Body of pancreas (tissue), 4 donors: ENCODE measurements around the gene ZSWIM6. TPM values are rescaled to one million over a fixed set of nuclear protein-coding genes. Genes with fewer than 3 reads are reported as not detected.

Experiments used
- ATAC-seq: fragments of 150-250 bp; one replicate; pipeline ENCODE4 v1.9.1; 2016
- DNase-seq, 4 donors: peaks; one replicate each; pipeline ENCODE4 v3.0.0-alpha.2; 2019
- H3K27ac ChIP-seq, 4 donors: fragments of 200-600 bp; sonication (generic); 1 replicate in 3 of 4; 2 replicates in 1 of 4; pipeline versions ENCODE4 v1.5.1 to v1.6.1; 2016 to 2019; ENCODE audit warnings: mild to moderate bottlenecking in 1 of 4, mixed read lengths in 1 of 4, moderate library complexity in 1 of 4
- H3K27me3 ChIP-seq, 2 donors: fragments of 200-600 bp; sonication (generic); one replicate each; pipeline ENCODE4 v1.6.0; 2016; ENCODE audit warnings: mild to moderate bottlenecking in 1 of 2
- H3K36me3 ChIP-seq, 2 donors: fragments of 200-600 bp; sonication (generic); replicated peaks in 1 of 2; 2 replicates each; pipeline ENCODE4 v1.5.1; 2016; ENCODE audit warnings: low read depth in 2 of 2; ENCODE audit not compliant: insufficient read depth in 1 of 2
- H3K4me1 ChIP-seq: fragments of 200-600 bp; sonication (generic); one replicate; pipeline ENCODE4 v1.6.0; 2016
- H3K4me3 ChIP-seq, 2 donors: fragments of 200-600 bp; sonication (generic); 1 replicate in 1 of 2; 2 replicates in 1 of 2; pipeline ENCODE4 v1.5.1; 2016 to 2019
- H3K9me3 ChIP-seq, 3 donors: fragments of 200-600 bp; sonication (generic); 1 replicate in 2 of 3; 2 replicates in 1 of 3; pipeline ENCODE4 v1.5.1; 2016
- CTCF ChIP-seq, 7 experiments: fragments of 450-650 bp in 4 of 7; fragments of 200-600 bp in 3 of 7; sonication (generic) in 3 of 7; IDR thresholded peaks; one replicate each; pipeline ENCODE4 v1.5.1; 2016 to 2019; ENCODE audit warnings: antibody characterized with exemption in 7 of 7
- POLR2A ChIP-seq, 3 donors: fragments of 450-650 bp; IDR thresholded peaks; one replicate each; pipeline ENCODE4 v1.6.1; 2016; ENCODE audit warnings: antibody characterized with exemption in 3 of 3, mild to moderate bottlenecking in 2 of 3
- WGBS, 2 donors: methylation state at CpG; one replicate each; pipeline ENCODE4 v1.1.5; 2017; 5-methylcytosine and 5-hydroxymethylcytosine counted together
- intact Hi-C: fragments of 100-400 bp; cut with DNase I; formaldehyde crosslinking; loops from one replicate; pipeline ENCODE4 v1.15.1; 2023
- total RNA-seq, 2 donors: library from RNA; depleted of rRNA; stranded (reverse); fragments of >200 nt; gene quantifications; one replicate each; pipeline ENCODE4 v1.1.0, GENCODE V29; 2016

The ZSWIM6 gene
- total RNA-seq, 2 donors from 2014 or later, result 5.9 to 8.8 TPM

- H3K36me3 ChIP-seq, result no peaks in the 10 kb centered on the region
- H3K4me1 ChIP-seq, result peaks cover 16% of the 10 kb centered on the region
- H3K9me3 ChIP-seq, result no peaks in the 10 kb centered on the region
- H3K27me3 ChIP-seq, result no peaks in the 10 kb centered on the region
- no peak for ATAC-seq
- no peak overlapping the region for H3K27ac ChIP-seq
- H3K4me3 ChIP-seq, result no peak overlapping the region
- DNase-seq, result no peak
- TF ChIP-seq CTCF (IDR thresholded peaks at IDR 0.05) (no peak), POLR2A (IDR thresholded peaks at IDR 0.05) (no peak)
- intact Hi-C loops, result no loop called here
- 96 to 97% methylated on average over 3 of the region's 3 CpGs for WGBS, 2 donors
These were observed 53.6 kb downstream of the ZSWIM6 start for GRCh38 chr5:61385627-61386026.

- WGBS, 2 donors, result 12 to 17% methylated on average over 2 of the region's 2 CpGs
- H3K27me3 ChIP-seq, result no peaks in the 10 kb centered on the region
- ATAC-seq (no peak), DNase-seq (peak in 2 of 4 donors; percentile 8 to 35)
- no peak overlapping the region for H3K4me3 ChIP-seq
- H3K9me3 ChIP-seq, result no peaks in the 10 kb centered on the region
- peak overlapping the region in 1 of 4 donors; percentile 22 for H3K27ac ChIP-seq
- no peaks in the 10 kb centered on the region for H3K36me3 ChIP-seq
- TF ChIP-seq POLR2A (IDR thresholded peaks at IDR 0.05), result no peak
- no peak for TF ChIP-seq CTCF (IDR thresholded peaks at IDR 0.05)
- H3K4me1 ChIP-seq, result peaks cover 16% of the 10 kb centered on the region
- intact Hi-C loops, result no loop called here
These were observed 54.2 kb downstream of the ZSWIM6 start for GRCh38 chr5:61386045-61386800.

GRCh38 chr5:61389609-61390008 lies 57.6 kb downstream of the ZSWIM6 start:
- H3K36me3 ChIP-seq, result no peaks in the 10 kb centered on the region
- intact Hi-C loops, result no loop called here
- peaks cover 16% of the 10 kb centered on the region for H3K4me1 ChIP-seq
- TF ChIP-seq POLR2A (IDR thresholded peaks at IDR 0.05) (no peak), CTCF (IDR thresholded peaks at IDR 0.05) (no peak)
- H3K27me3 ChIP-seq, result no peaks in the 10 kb centered on the region
- H3K9me3 ChIP-seq, result no peaks in the 10 kb centered on the region
- DNase-seq (no peak), ATAC-seq (no peak)
- no peak overlapping the region for H3K27ac ChIP-seq
- 77 to 84% methylated on average over 3 of the region's 3 CpGs for WGBS, 2 donors
- no peak overlapping the region for H3K4me3 ChIP-seq

GRCh38 chr5:61394078-61394704 lies 62.1 kb downstream of the ZSWIM6 start:
- Histone ChIP-seq H3K9me3 (no peaks in the 10 kb centered on the region), H3K4me3 (no peak overlapping the region), H3K27ac (no peak overlapping the region), H3K36me3 (no peaks in the 10 kb centered on the region), H3K27me3 (no peaks in the 10 kb centered on the region), H3K4me1 (no peaks in the 10 kb centered on the region)
- ATAC-seq (no peak), DNase-seq (no peak)
- TF ChIP-seq CTCF (IDR thresholded peaks at IDR 0.05) (no peak), POLR2A (IDR thresholded peaks at IDR 0.05) (no peak)
- intact Hi-C loops, result no loop called here
- 94% methylated on average over 1 of the region's 1 CpG; no CpG with 5 or more reads in 1 of the 2 donors for WGBS, 2 donors
